PC-3 (cell line): Measurements from ENCODE around the gene LAMA3.

ENCODE experiments used
- EZH2 ChIP-seq: fragments of 300-600 bp; sonication (generic); IDR thresholded peaks from one replicate; pipeline ENCODE4 v1.6.1; 2017; ENCODE audit warnings: antibody characterized with exemption, mild to moderate bottlenecking, low read length; ENCODE audit not compliant: unreplicated experiment
- EZH2phosphoT487 ChIP-seq: fragments of 300-600 bp; sonication (generic); IDR thresholded peaks from 2 replicates; pipeline ENCODE4 v1.6.1; 2018; ENCODE audit warnings: mild to moderate bottlenecking, antibody characterized with exemption, low read length, borderline replicate concordance
- TF ChIP-seq, protein P1 (sequence below): fragments of 300-600 bp; sonication (generic); conservative IDR thresholded peaks from 2 replicates; pipeline ENCODE4 v1.5.1; 2017; ENCODE audit warnings: antibody characterized with exemption, low read depth, mild to moderate bottlenecking, low read length

DNA sequence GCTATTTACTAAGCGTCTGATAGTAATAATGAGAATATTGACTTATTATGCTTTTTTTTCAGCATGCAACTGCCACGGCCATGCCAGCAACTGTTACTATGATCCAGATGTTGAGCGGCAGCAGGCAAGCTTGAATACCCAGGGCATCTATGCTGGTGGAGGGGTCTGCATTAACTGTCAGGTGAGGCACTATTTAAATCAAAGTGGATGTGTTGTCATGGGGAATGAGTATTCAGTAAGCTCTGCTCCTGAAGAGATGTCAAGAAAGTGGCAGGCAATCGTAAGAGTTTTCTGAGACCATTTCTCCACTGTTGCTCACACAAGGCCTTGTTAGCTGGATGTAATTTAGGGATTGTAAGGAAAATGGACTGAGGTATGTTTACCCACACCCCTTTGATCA lies 74.1 kb downstream of the LAMA3 start:
- TF ChIP-seq, protein P1, sequence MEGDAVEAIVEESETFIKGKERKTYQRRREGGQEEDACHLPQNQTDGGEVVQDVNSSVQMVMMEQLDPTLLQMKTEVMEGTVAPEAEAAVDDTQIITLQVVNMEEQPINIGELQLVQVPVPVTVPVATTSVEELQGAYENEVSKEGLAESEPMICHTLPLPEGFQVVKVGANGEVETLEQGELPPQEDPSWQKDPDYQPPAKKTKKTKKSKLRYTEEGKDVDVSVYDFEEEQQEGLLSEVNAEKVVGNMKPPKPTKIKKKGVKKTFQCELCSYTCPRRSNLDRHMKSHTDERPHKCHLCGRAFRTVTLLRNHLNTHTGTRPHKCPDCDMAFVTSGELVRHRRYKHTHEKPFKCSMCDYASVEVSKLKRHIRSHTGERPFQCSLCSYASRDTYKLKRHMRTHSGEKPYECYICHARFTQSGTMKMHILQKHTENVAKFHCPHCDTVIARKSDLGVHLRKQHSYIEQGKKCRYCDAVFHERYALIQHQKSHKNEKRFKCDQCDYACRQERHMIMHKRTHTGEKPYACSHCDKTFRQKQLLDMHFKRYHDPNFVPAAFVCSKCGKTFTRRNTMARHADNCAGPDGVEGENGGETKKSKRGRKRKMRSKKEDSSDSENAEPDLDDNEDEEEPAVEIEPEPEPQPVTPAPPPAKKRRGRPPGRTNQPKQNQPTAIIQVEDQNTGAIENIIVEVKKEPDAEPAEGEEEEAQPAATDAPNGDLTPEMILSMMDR: no peak
- TF ChIP-seq EZH2 (no peak), EZH2phosphoT487 (no peak)
